SW 1271 (cell line): ENCODE measurements around the gene FGF14.

ENCODE experiments used
- DNase-seq, 2 experiments: peaks; one replicate each; lab custom pipeline; 2025; lab: John Stamatoyannopoulos, UW

Gene FGF14

GRCh38 chr13:102401766-102402165 lies at the start of gene FGF14:
TSS of gene FGF14 (minus strand) at chr13:102402048.
- DNase-seq = no peak

GRCh38 chr13:102443249-102443648 lies 41.4 kb upstream of the FGF14 start:
- DNase-seq = no peak

- no peak for DNase-seq
Observed at GRCh38 chr13:102441085-102441484, 39.2 kb upstream of the FGF14 start.

DNA sequence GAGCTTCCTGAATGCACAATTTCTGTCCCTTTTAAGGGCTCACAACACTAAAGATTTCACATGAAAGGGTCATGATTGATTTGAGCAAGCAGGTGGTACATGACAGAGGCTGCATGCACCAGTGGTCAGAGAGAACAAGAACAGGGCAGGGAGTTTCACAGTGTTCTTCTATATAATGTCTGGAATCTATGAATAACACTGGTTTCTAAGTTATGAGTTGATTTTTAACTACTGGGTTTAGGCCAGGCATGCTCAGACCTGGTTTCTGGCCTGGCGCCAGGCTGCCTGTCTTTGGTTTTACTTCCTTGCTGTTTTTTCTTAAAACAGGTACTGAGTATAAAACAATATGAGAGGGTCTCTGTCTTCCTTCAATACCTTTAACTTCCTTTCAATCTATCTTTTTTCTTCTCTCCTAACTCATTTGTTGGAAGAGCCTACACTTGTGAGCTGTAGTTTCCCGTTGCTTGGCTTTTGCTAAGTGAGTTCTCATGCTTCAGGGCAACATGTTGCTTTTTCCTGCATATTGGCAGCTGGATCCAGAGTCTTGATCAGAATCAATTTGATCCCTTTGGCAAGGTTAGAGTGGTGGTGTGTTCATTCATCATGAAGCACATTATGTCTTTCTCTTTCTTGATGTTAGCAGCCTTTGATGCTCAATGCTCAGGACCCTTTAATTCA lies 38.5 kb upstream of the FGF14 start:
- no peak for DNase-seq

- DNase-seq = no peak
Observed at GRCh38 chr13:102422690-102423089, 20.8 kb upstream of the FGF14 start.

GRCh38 chr13:102405499-102406100 lies 3.8 kb upstream of the FGF14 start:
- DNase-seq = no peak

DNA sequence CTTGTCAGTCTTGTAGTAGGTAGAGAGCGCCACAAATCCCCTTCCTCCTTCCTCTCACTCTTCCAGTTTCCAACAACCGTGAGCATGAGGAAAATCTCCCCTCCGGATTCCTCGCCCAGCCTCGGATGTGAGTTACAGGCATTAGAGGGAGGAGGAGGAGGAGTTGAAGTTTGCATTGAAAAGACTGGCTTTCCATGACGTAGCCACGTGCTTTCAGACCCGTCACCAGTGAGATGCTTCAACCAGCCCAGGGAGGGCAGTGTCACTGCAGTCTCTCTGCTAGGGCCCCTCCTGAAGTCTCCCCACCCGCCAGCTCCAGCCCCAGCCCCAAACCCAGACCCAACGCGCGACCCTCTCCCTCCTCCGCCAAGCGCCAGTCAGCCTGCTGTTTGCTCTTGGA lies 442 bp upstream of the FGF14 start:
- DNase-seq = no peak

- DNase-seq = no peak
Observed at GRCh38 chr13:102401265-102401664, 583 bp downstream of the FGF14 start.

- DNase-seq = no peak
Observed at GRCh38 chr13:102400675-102401145, 1.1 kb downstream of the FGF14 start.

- no peak for DNase-seq
Observed at GRCh38 chr13:102399791-102400674, 1.8 kb downstream of the FGF14 start.

GRCh38 chr13:102395939-102396338 lies 5.9 kb downstream of the FGF14 start:
- DNase-seq = no peak

DNA sequence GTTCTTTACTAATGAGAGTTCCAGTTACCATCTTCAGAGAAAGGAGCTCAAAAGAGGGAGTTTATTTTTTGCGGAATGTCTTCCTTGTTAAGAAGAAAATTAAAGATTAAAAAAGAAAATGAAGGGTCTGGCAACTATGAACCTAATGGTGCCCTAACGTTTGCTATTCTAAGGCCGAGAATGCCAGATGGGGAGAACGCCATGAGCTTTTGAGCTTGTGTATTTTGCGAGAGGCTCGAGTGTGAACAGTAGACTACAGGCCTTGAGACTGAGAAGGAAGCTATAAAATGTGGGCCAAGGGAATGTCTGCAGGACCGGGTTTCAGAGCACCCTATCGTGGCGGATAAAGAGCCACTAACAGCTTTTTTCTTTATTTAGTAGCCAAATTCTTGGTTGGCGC lies 6.7 kb downstream of the FGF14 start:
- no peak for DNase-seq

- no peak for DNase-seq
Observed at GRCh38 chr13:102394158-102395053, 7.4 kb downstream of the FGF14 start.

GRCh38 chr13:102392481-102393209 lies 9.2 kb downstream of the FGF14 start:
- DNase-seq = no peak

- no peak for DNase-seq
Observed at GRCh38 chr13:102386461-102386860, 15.4 kb downstream of the FGF14 start.

DNA sequence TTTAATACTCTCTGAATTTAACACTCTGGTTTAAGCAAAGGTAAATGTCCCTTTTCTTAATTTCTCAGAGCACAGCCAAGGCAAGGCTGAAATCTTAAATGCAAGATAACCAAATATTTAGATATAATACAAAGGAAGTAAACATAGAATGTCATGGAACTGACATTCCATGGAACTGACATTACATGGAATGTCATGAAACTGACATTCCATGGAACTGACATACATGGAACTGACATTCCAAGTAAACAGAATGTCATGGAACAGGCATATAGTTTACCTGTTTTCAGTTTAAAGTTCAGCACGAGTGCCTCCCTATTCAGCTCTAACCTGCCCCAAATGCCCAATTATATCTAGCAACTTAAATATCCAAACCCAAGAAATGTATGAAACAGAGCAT lies 21.8 kb downstream of the FGF14 start:
- no peak for DNase-seq

GRCh38 chr13:102376318-102376717 lies 25.5 kb downstream of the FGF14 start:
- DNase-seq = no peak

DNA sequence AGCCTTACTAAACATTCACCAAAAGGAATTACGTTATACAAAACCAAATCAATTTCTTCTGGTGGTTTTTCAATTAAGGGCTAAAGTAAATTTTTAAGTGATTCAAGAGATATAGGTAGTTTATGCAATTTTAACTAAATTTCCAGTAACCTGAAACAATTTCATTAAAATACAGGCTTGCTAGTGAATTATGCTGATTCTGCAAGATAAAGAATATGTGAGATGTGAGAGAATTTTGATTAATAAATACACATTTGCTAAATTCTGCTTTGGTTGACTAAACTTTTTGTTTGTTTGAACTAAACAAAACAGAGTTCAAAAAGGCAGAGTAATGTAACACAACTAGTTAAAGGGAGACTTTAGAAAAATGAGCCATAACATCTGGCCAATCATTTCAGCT lies 27.1 kb downstream of the FGF14 start:
- DNase-seq = no peak

DNA sequence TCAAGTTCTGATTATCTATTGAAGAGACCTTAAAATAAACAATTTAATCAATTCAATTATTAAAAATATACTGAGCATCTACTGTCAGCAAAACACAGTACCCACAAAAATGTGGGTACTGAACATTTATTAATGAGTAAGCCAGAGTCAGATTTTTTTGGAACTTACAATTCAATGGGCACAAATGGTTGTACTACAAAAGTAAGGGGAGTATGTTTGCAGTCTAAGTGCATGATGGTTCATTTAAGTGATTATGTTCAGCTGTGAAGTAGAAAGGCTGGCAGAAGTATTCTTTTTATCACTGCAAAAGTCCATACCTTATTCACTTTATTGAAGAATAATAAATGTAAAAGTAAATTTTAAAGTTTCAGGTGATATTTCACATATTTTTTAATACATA lies 27.6 kb downstream of the FGF14 start:
- DNase-seq = no peak

GRCh38 chr13:102373221-102373620 lies 28.6 kb downstream of the FGF14 start:
- DNase-seq = no peak

GRCh38 chr13:102369302-102369701 lies 32.5 kb downstream of the FGF14 start:
- no peak for DNase-seq
